CD4-positive, alpha-beta memory T cell (primary cell): ENCODE data around the gene PRH1. TPM values are rescaled to one million over a fixed set of nuclear protein-coding genes. Genes with fewer than 3 reads are reported as not detected.

Source experiments
- CTCF ChIA-PET: fragments of 350-600 bp; sonication (Branson Sonifier 250); formaldehyde crosslinking; loops from one replicate; lab custom pipeline; 2021; ENCODE audit warnings: inconsistent platforms; ENCODE audit not compliant: partially characterized antibody; lab: Charles Lee
- POLR2A ChIA-PET: fragments of 350-600 bp; sonication (Branson Sonifier 250); formaldehyde crosslinking; loops from one replicate; lab custom pipeline; 2021; ENCODE audit not compliant: partially characterized antibody; lab: Charles Lee
- DNase-seq, 5 donors: peaks; one replicate each; pipeline versions ENCODE4 v3.0.0 to v3.0.0-alpha.2; 2020 to 2022; ENCODE audit warnings: mixed read lengths in 1 of 5
- H3K27ac ChIP-seq: one replicate; pipeline ENCODE4 v1.7.0; 2013; ENCODE audit warnings: low read depth, low read length
- H3K27me3 ChIP-seq: 2 replicates; pipeline ENCODE4 v1.7.0; 2013; ENCODE audit warnings: mild to moderate bottlenecking, low read length, moderate library complexity; ENCODE audit not compliant: insufficient read depth
- H3K36me3 ChIP-seq: 2 replicates; pipeline ENCODE4 v1.7.0; 2013; ENCODE audit warnings: mild to moderate bottlenecking, low read length, moderate library complexity; ENCODE audit not compliant: insufficient read depth
- H3K4me1 ChIP-seq: 2 replicates; pipeline ENCODE4 v1.7.0; 2013; ENCODE audit warnings: mild to moderate bottlenecking, low read length, moderate library complexity; ENCODE audit not compliant: insufficient read depth
- H3K4me3 ChIP-seq, 2 donors: one replicate each; pipeline ENCODE4 v1.7.0; 2013; ENCODE audit warnings: low read length in 2 of 2, mild to moderate bottlenecking in 1 of 2
- H3K9me3 ChIP-seq, 2 donors: one replicate each; pipeline ENCODE4 v1.7.0; 2013; ENCODE audit warnings: low read length in 2 of 2, control low read depth in 1 of 2; ENCODE audit not compliant: control insufficient read depth in 1 of 2
- H3K27ac Mint-ChIP-seq, 7 donors: one replicate each; pipeline ENCODE4 v1.8.0; 2020 to 2021; ENCODE audit warnings: mixed read lengths in 7 of 7, mild to moderate bottlenecking in 6 of 7, inconsistent platforms in 3 of 7, moderate library complexity in 3 of 7
- H3K27me3 Mint-ChIP-seq, 2 donors: one replicate each; pipeline ENCODE4 v1.8.0; 2020 to 2021; ENCODE audit warnings: mixed read lengths in 2 of 2
- H3K36me3 Mint-ChIP-seq, 2 donors: one replicate each; pipeline ENCODE4 v1.8.0; 2020 to 2021; ENCODE audit warnings: mixed read lengths in 2 of 2, inconsistent platforms in 1 of 2, mild to moderate bottlenecking in 1 of 2
- H3K4me1 Mint-ChIP-seq, 4 donors: one replicate each; pipeline ENCODE4 v1.8.0; 2020 to 2021; ENCODE audit warnings: mixed read lengths in 4 of 4, mild to moderate bottlenecking in 1 of 4
- H3K4me3 Mint-ChIP-seq, 8 donors: one replicate each; pipeline ENCODE4 v1.8.0; 2020 to 2021; ENCODE audit warnings: mixed read lengths in 8 of 8, mild to moderate bottlenecking in 7 of 8, moderate library complexity in 6 of 8, inconsistent platforms in 3 of 8
- H3K9me3 Mint-ChIP-seq, 8 donors: one replicate each; pipeline ENCODE4 v1.8.0; 2020 to 2021; ENCODE audit warnings: mixed read lengths in 8 of 8, mild to moderate bottlenecking in 5 of 8, inconsistent platforms in 3 of 8, moderate library complexity in 1 of 8
- intact Hi-C: fragments of 100-400 bp; cut with micrococcal nuclease; formaldehyde crosslinking; loops from one replicate; pipeline ENCODE4 v1.15.1; 2023
- polyA plus RNA-seq, 2 donors: library from polyadenylated mRNA; unstranded; fragments of 300-500 nt; fragmentation: Illumina TruSeq; gene quantifications; one replicate each; pipeline ENCODE4 v1.2.3, GENCODE V29; 2021
- total RNA-seq, 2 experiments: library from RNA; stranded (reverse); gene quantifications; one replicate each; pipeline ENCODE4 v1.2.3, GENCODE V29; 2021

Gene PRH1
- total and polyA plus RNA-seq, 4 experiments from 2014 or later = 1.2 to 18.0 (median 14.3) TPM

DNA sequence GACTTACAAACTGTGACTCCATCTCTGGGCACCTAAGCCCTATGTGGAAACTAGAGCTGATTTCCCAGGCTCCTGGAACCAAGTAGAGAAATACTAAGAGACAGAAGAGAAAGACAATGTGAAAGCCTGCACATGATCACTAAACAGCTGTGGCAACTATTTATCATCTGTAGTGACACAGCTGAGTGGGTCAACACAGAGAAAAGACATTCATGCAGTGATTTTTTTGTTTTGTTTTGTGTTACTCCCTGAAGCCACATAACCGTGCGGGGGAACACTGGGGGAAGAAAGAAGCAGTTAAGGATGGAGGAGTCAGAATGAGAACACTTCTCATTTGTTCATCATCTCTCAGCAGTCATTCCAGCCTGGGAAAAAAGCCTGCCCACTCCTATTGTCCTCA lies 36.3 kb downstream of the PRH1 start:
- Mint-ChIP-seq H3K27me3 (no peaks in the 10 kb centered on the region), H3K27ac (peak overlapping the region in 1 of 7 donors; percentile 42), H3K4me3 (no peak overlapping the region), H3K9me3 (peaks cover 0 to 4% (median 0%) of the 10 kb centered on the region in 8 donors), H3K36me3 (peaks cover 26 to 59% of the 10 kb centered on the region in 2 donors), H3K4me1 (peaks cover 34 to 39% (median 35%) of the 10 kb centered on the region in 4 donors)
- POLR2A ChIA-PET = no interaction called here
- DNase-seq = no peak
- no peaks in the 10 kb centered on the region for H3K27me3 ChIP-seq
- H3K4me1 ChIP-seq = peaks cover 35% of the 10 kb centered on the region
- H3K4me3 ChIP-seq = no peak overlapping the region
- H3K9me3 ChIP-seq = no peaks in the 10 kb centered on the region
- CTCF ChIA-PET = no interaction called here
- intact Hi-C loops = no loop called here
- no peak overlapping the region for H3K27ac ChIP-seq
- H3K36me3 ChIP-seq = no peaks in the 10 kb centered on the region

DNA sequence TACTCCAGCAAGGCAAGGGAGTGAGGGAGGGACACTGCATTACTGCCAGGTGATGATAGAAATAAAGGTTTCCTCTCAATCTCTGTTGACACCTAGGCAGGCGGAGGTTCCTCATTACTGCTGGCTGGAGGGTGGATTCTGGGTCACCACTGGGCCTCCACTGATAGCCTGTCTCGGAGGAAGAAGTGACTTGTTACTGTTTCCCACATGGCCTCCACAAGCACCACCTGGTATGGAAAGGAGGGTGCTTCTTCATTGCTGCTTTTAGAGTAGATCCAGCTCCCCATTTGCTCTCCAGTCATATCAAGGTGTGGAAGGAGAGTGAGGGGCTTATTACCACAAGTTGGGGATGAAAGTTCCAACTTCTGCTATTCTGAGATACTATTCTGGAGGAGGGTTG lies 41.2 kb downstream of the PRH1 start:
- intact Hi-C loops = no loop called here
- Mint-ChIP-seq H3K27me3 (no peaks in the 10 kb centered on the region), H3K4me1 (peaks cover 0 to 3% (median under 1%) of the 10 kb centered on the region in 4 donors), H3K4me3 (no peak overlapping the region), H3K27ac (peak overlapping the region in 1 of 7 donors; percentile 7), H3K9me3 (peaks cover 0 to 4% (median 0%) of the 10 kb centered on the region in 8 donors), H3K36me3 (peaks cover 19 to 47% of the 10 kb centered on the region in 2 donors)
- Histone ChIP-seq H3K27me3 (no peaks in the 10 kb centered on the region), H3K36me3 (no peaks in the 10 kb centered on the region), H3K27ac (no peak overlapping the region), H3K4me1 (no peaks in the 10 kb centered on the region), H3K4me3 (no peak overlapping the region), H3K9me3 (no peaks in the 10 kb centered on the region)
- ChIA-PET POLR2A (no interaction called here), CTCF (no interaction called here)
- no peak for DNase-seq

DNA sequence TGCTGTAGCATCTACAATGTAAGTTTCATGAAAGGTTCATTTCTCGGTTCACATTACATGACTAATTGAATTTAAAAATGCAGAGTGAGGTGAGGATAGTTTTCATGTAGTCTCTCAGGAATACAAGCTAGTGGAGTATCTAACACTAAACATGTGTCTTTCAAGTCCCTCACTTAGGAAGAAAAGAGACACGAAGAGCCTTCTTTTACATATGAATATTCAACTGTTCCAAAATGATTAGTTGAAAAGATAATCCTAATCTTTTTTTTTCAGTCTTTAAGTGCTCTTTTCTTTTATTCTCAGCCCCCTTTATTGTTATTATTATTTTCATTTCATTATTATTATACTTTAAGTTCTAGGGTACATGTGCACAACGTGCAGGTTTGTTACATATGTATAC lies 45.6 kb downstream of the PRH1 start:
- Mint-ChIP-seq H3K27ac (no peak overlapping the region), H3K4me3 (no peak overlapping the region), H3K4me1 (no peaks in the 10 kb centered on the region), H3K27me3 (peaks cover 0 to 2% of the 10 kb centered on the region in 2 donors), H3K36me3 (peaks cover 0 to 18% of the 10 kb centered on the region in 2 donors), H3K9me3 (peaks cover 0 to 12% (median under 1%) of the 10 kb centered on the region in 8 donors)
- CTCF ChIA-PET = no interaction called here
- POLR2A ChIA-PET = no interaction called here
- Histone ChIP-seq H3K9me3 (no peaks in the 10 kb centered on the region), H3K27ac (no peak overlapping the region), H3K36me3 (no peaks in the 10 kb centered on the region), H3K27me3 (no peaks in the 10 kb centered on the region), H3K4me1 (no peaks in the 10 kb centered on the region), H3K4me3 (no peak overlapping the region)
- no peak for DNase-seq
- intact Hi-C loops = no loop called here

Other genes with a start within 250 kb of the PRH1 start
- gene STYK1, start 210.2 kb downstream of the PRH1 start, total RNA-seq = not detected
- not detected for gene STYK1, start 210.2 kb downstream of the PRH1 start, polyA plus RNA-seq
- gene YBX3, start 160.9 kb downstream of the PRH1 start, total RNA-seq = 1 to 10 TPM; 3.2 to 5.1 TPM
- 1 to 10 TPM; 1.7 to 2.0 TPM for gene YBX3, start 160.9 kb downstream of the PRH1 start, polyA plus RNA-seq
- gene TAS2R7, start 81.6 kb downstream of the PRH1 start, total RNA-seq = not detected
- gene TAS2R7, start 81.6 kb downstream of the PRH1 start, polyA plus RNA-seq = not detected
- gene TAS2R8, start 77.0 kb downstream of the PRH1 start, total RNA-seq = not detected
- not detected for gene TAS2R8, start 77.0 kb downstream of the PRH1 start, polyA plus RNA-seq
- not detected for gene TAS2R9, start 74.1 kb downstream of the PRH1 start, total RNA-seq
- not detected for gene TAS2R9, start 74.1 kb downstream of the PRH1 start, polyA plus RNA-seq
- under 1 TPM; 0.44 to 0.76 TPM for gene TAS2R10, start 57.9 kb downstream of the PRH1 start, total RNA-seq
- gene TAS2R10, start 57.9 kb downstream of the PRH1 start, polyA plus RNA-seq = not detected
- gene PRR4, start 34.8 kb downstream of the PRH1 start, total RNA-seq = 1 to 10 TPM in 1 of 2 experiments, under 1 TPM in 1; 0.87 to 1.5 TPM
- gene PRR4, start 34.8 kb downstream of the PRH1 start, polyA plus RNA-seq = 1 to 10 TPM in 1 of 2 donors, under 1 TPM in 1; 0.83 to 1.2 TPM
- under 1 TPM; 0.79 to 0.86 TPM for gene TAS2R13, start 25.3 kb upstream of the PRH1 start, total RNA-seq
- not detected for gene TAS2R13, start 25.3 kb upstream of the PRH1 start, polyA plus RNA-seq
- gene PRH2, start 45.0 kb upstream of the PRH1 start, total RNA-seq = not detected
- gene PRH2, start 45.0 kb upstream of the PRH1 start, polyA plus RNA-seq = not detected
- gene TAS2R14, start 55.0 kb upstream of the PRH1 start, total RNA-seq = 1 to 10 TPM; 1.9 to 2.2 TPM
- under 1 TPM; 0.36 to 0.99 TPM for gene TAS2R14, start 55.0 kb upstream of the PRH1 start, polyA plus RNA-seq
- gene TAS2R50, start 102.7 kb upstream of the PRH1 start, total RNA-seq = 1 to 10 TPM in 1 of 2 experiments, under 1 TPM in 1; 0.80 to 1.0 TPM
- not detected for gene TAS2R50, start 102.7 kb upstream of the PRH1 start, polyA plus RNA-seq
- 1 to 10 TPM; 1.3 to 2.5 TPM for gene TAS2R20, start 114.0 kb upstream of the PRH1 start, total RNA-seq
- gene TAS2R20, start 114.0 kb upstream of the PRH1 start, polyA plus RNA-seq = under 1 TPM in 1 of 2 donors, not detected in 1; 0.14 TPM
- 1 to 10 TPM; 2.1 to 3.1 TPM for gene TAS2R19, start 138.4 kb upstream of the PRH1 start, total RNA-seq
- not detected for gene TAS2R19, start 138.4 kb upstream of the PRH1 start, polyA plus RNA-seq
- 1 to 10 TPM; 3.1 to 3.2 TPM for gene TAS2R31, start 147.2 kb upstream of the PRH1 start, total RNA-seq
- gene TAS2R31, start 147.2 kb upstream of the PRH1 start, polyA plus RNA-seq = not detected
- gene TAS2R46, start 178.0 kb upstream of the PRH1 start, total RNA-seq = 1 to 10 TPM; 1.1 to 1.3 TPM
- under 1 TPM in 1 of 2 donors, not detected in 1; 0.22 TPM for gene TAS2R46, start 178.0 kb upstream of the PRH1 start, polyA plus RNA-seq
- under 1 TPM; 0.35 to 0.67 TPM for gene TAS2R43, start 208.1 kb upstream of the PRH1 start, total RNA-seq
- gene TAS2R43, start 208.1 kb upstream of the PRH1 start, polyA plus RNA-seq = under 1 TPM in 1 of 2 donors, not detected in 1; 0.20 TPM